ENCODE data around the gene SLC52A1. TPM values are rescaled to one million over a fixed set of nuclear protein-coding genes. Genes with fewer than 3 reads are reported as not detected.

Gene SLC52A1
- total and polyA plus RNA-seq, 2 of the 13 experiments (the other 11 are each of a cell fraction or from before 2014, with no cell fraction given) = 0.03 to 0.13 TPM

DNA sequence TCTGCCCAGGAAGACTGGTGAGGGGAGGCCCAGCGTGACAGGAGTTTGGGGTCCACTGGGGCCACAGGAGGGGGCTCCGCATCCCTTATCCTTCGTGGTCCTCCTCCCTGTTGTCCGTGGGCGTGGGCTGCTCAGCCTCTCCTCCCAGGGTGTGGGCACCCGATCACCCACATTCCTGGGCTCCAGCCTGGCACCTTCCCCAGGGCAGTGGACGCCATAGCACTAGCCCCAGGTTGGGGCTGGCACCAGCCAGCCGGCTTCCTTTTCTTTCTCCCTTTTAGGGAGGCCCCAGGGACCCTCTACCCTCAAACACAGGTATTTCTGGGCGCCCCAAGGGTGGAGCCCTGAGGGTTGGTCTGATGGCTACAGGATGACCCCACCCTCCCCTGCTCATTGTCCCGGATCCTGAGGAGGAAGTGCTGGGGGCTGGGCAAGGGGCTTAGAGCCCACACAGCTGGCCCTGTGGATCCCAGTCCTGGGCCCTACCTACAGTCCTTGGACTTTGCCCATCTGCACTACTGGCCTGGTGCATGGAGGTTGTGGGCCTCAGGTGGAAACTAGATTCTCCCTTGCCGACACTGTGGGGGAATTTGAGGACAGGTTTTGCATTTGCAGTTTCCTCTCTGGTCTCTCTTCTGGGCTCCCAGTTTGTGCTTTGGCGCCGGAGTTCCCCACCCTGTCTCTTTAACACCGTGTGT, 36.3 kb downstream of the SLC52A1 start:
- Histone ChIP-seq H2AFZ (ENCODE audit: low read length) (no peak overlapping the region), H3K27me3 (ENCODE audit: control insufficient read depth in 1 of 2, insufficient read depth in 2 of 2, low read length in 2 of 2) (no peaks in the 10 kb centered on the region; a peak in 1 of 5 replicates), H3K4me1 (ENCODE audit: insufficient read depth, low read length) (peaks cover 28% of the 10 kb centered on the region), H3K36me3 (replicated peaks in 1 of 2; ENCODE audit: control insufficient read depth in 1 of 2, insufficient read depth in 2 of 2, low read length in 2 of 2) (peaks cover 8 to 31% of the 10 kb centered on the region in 2 experiments), H3K4me3 (replicated peaks in 1 of 3; ENCODE audit: insufficient read depth in 1 of 3, low read depth in 2 of 3, low read length in 3 of 3) (peak overlapping the region; percentile 91 to 93 (median 92)), H3K9ac (ENCODE audit: insufficient read depth, low read depth, low read length) (peak overlapping the region; percentile 92), H3K9me3 (ENCODE audit: low read length) (no peaks in the 10 kb centered on the region), H3K4me2 (ENCODE audit: low read depth, low read length) (peak overlapping the region; percentile 82), H4K20me1 (ENCODE audit: insufficient read depth, low read length) (no peaks in the 10 kb centered on the region), H3K27ac (ENCODE audit: extremely low read length, insufficient read depth, low read length) (peak overlapping the region; percentile 93), H3K79me2 (ENCODE audit: insufficient read depth, low read length) (peaks cover 27% of the 10 kb centered on the region)
- peak; percentile 94 for FAIRE-seq
- 2% methylated on average over 11 of the region's 14 CpGs for WGBS (ENCODE audit: low lambda C conversion rate)
- TSS peak; percentile 75 for BruUV-seq (replicated peaks)
- POLR2A ChIA-PET = interaction anchor here (0.7 to 5.1 kb wide), 12 partner anchors 11 to 72 kb away, joined by 3 to 74 read pairs (median 8); partner anchors contain the start of genes CAMTA2, ENO3, RNF167 and SLC25A11
- intact Hi-C loops (cut with micrococcal nuclease; ENCODE audit: unreplicated experiment) = no loop called here
- in situ Hi-C loops (cut with HindIII; ENCODE audit: extremely low pct_ligation_motif_present, low pct_unique_long_range_greater_than_20kb) = no loop called here
- CTCF ChIA-PET (ENCODE audit: low intra/inter-chr PET ratio, low total read pairs) = no interaction called here
- ATAC-seq = peak; percentile 69
- DNase-seq (ENCODE audit: low spot score) = peak; percentile 86
- TF ChIP-seq, protein P1, sequence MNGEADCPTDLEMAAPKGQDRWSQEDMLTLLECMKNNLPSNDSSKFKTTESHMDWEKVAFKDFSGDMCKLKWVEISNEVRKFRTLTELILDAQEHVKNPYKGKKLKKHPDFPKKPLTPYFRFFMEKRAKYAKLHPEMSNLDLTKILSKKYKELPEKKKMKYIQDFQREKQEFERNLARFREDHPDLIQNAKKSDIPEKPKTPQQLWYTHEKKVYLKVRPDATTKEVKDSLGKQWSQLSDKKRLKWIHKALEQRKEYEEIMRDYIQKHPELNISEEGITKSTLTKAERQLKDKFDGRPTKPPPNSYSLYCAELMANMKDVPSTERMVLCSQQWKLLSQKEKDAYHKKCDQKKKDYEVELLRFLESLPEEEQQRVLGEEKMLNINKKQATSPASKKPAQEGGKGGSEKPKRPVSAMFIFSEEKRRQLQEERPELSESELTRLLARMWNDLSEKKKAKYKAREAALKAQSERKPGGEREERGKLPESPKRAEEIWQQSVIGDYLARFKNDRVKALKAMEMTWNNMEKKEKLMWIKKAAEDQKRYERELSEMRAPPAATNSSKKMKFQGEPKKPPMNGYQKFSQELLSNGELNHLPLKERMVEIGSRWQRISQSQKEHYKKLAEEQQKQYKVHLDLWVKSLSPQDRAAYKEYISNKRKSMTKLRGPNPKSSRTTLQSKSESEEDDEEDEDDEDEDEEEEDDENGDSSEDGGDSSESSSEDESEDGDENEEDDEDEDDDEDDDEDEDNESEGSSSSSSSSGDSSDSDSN (CRISPR knock-in tag; IDR thresholded peaks at IDR 0.05) = peak; percentile 53; the same call in 1 of the 2 replicates
- TF ChIP-seq CAMTA2 (CRISPR knock-in tag; IDR thresholded peaks at IDR 0.05; ENCODE audit: borderline replicate concordance) (0 out of 2 replicates have a peak, but pooled peaks have one; percentile 43), KAT8 (CRISPR knock-in tag; IDR thresholded peaks at IDR 0.05) (peak; percentile 81), PHF21A (CRISPR knock-in tag; IDR thresholded peaks at IDR 0.05) (peak; percentile 98), RXRA (CRISPR knock-in tag; IDR thresholded peaks at IDR 0.05) (peak; percentile 81), HDAC2 (CRISPR knock-in tag; IDR thresholded peaks at IDR 0.05) (peak; percentile 73), PRMT3 (CRISPR knock-in tag; IDR thresholded peaks at IDR 0.05; ENCODE audit: borderline replicate concordance, low read depth) (no peak), PITX1 (CRISPR knock-in tag; IDR thresholded peaks at IDR 0.05) (peak; percentile 89), TBP (CRISPR knock-in tag; IDR thresholded peaks at IDR 0.05) (no peak), IRF2 (CRISPR knock-in tag; IDR thresholded peaks at IDR 0.05) (peak; percentile 64; the same call in 1 of the 2 replicates), JUND (CRISPR knock-in tag; IDR thresholded peaks at IDR 0.05) (0 out of 2 replicates have a peak, but pooled peaks have one; percentile 13), ZNF432 (CRISPR knock-in tag; IDR thresholded peaks at IDR 0.05; ENCODE audit: borderline replicate concordance) (no peak), TRIM24 (CRISPR knock-in tag; IDR thresholded peaks at IDR 0.05) (no peak), MIXL1 (CRISPR knock-in tag; IDR thresholded peaks at IDR 0.05) (0 out of 2 replicates have a peak, but pooled peaks have one; percentile 42)
- TF ChIP-seq, protein P2, sequence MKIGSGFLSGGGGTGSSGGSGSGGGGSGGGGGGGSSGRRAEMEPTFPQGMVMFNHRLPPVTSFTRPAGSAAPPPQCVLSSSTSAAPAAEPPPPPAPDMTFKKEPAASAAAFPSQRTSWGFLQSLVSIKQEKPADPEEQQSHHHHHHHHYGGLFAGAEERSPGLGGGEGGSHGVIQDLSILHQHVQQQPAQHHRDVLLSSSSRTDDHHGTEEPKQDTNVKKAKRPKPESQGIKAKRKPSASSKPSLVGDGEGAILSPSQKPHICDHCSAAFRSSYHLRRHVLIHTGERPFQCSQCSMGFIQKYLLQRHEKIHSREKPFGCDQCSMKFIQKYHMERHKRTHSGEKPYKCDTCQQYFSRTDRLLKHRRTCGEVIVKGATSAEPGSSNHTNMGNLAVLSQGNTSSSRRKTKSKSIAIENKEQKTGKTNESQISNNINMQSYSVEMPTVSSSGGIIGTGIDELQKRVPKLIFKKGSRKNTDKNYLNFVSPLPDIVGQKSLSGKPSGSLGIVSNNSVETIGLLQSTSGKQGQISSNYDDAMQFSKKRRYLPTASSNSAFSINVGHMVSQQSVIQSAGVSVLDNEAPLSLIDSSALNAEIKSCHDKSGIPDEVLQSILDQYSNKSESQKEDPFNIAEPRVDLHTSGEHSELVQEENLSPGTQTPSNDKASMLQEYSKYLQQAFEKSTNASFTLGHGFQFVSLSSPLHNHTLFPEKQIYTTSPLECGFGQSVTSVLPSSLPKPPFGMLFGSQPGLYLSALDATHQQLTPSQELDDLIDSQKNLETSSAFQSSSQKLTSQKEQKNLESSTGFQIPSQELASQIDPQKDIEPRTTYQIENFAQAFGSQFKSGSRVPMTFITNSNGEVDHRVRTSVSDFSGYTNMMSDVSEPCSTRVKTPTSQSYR (CRISPR knock-in tag; IDR thresholded peaks at IDR 0.05; ENCODE audit: borderline replicate concordance) = peak; percentile 91
- TF ChIP-seq, protein P3, sequence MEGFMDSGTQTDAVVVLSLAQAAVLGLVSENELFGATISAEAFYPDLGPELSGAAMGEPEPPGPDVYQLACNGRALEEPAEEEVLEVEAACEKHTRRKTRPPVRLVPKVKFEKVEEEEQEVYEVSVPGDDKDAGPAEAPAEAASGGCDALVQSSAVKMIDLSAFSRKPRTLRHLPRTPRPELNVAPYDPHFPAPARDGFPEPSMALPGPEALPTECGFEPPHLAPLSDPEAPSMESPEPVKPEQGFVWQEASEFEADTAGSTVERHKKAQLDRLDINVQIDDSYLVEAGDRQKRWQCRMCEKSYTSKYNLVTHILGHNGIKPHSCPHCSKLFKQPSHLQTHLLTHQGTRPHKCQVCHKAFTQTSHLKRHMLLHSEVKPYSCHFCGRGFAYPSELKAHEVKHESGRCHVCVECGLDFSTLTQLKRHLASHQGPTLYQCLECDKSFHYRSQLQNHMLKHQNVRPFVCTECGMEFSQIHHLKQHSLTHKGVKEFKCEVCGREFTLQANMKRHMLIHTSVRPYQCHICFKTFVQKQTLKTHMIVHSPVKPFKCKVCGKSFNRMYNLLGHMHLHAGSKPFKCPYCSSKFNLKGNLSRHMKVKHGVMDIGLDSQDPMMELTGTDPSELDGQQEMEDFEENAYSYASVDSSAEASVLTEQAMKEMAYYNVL (CRISPR knock-in tag; IDR thresholded peaks at IDR 0.05; ENCODE audit: borderline replicate concordance) = peak; percentile 77
- TF ChIP-seq, protein P4, sequence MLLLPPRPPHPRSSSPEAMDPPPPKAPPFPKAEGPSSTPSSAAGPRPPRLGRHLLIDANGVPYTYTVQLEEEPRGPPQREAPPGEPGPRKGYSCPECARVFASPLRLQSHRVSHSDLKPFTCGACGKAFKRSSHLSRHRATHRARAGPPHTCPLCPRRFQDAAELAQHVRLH (CRISPR knock-in tag; IDR thresholded peaks at IDR 0.05; ENCODE audit: borderline replicate concordance, low read depth) = no peak; the same call in 1 of the 2 replicates

All from HepG2 (cell line).